Activated CD4-positive, alpha-beta T cell treated with anti-CD3 and anti-CD28 coated beads, Interleukin-2, Interleukin-4, amounts not matched to agents 100 ng/mL and 50 ng/mL, durations not matched to agents 16 hours and 8 hours (primary cell): ENCODE results near the gene TBX20.
A peak's percentile ranks its signal among the peaks of the same experiment; 100 is the strongest.

ENCODE experiments used
- DNase-seq: peaks from one replicate; pipeline ENCODE4 v3.0.0-alpha.2; 2020; ENCODE audit warnings: low spot score

The TBX20 gene

DNA sequence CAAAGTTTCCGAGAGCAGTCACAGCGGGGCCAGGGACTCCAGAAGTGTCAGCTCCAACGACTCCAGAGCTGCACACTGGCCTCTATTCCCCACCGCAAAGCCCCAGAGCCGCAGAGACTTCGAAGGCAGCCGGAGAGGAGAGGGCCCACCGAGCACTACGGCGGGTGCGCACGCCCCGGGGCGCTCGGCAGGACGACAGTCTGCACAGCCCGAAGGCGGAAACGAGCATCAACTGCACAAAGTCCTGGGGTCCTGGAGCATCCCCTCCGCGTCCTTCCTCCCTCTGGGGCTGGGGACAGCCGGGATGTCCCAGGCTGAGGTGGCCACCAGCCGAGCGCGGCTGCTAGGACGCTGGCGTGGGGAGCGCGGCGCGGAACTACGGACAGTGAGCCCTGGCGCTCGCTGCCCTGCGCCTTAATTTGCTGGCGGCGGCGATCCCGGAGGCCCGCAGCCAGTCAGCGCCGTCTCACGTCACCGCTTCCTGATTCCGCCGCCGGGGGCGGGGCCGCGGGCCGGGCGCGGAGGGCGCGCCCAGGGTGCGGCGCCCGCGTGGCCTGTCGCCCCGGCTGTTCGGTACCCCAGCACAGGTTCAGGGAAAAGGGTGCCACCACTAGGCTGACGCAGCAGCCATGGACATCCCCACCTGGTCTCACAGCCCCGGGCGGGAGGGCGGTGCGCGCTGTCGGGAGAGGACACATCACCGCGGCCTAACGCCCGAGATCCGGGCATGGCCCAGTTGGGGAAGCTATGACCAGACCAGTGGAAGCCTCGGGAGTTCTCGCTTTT lies at the start of gene TBX20:
Gene TBX20, minus strand, starts transcription at position 391 of the 786 bp plus-strand sequence. CDS start 480 bp downstream, outside the sequence.
- DNase-seq: peak; percentile 25

DNA sequence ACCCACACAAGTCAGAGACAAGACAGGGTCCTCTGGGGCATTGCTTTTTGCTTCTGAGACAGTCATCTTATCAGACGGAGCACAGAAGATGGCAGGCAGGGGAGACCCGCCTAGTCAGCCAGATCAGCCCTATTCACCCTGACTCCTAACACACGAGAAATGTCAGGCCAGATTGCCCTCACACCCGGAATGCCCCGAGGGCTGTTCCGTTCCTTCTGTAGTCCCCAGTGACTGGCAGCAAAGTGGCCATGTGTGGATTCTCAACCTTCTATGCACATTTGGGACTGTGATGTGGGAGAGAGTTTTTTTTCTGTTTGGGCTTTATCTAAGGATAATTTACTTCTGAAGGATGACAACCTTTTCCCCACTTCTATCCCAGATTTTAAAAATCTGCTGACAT lies 35.5 kb upstream of the TBX20 start:
- DNase-seq: no peak

- no peak for DNase-seq
Observed at GRCh38 chr7:35286986-35287385, 33.1 kb upstream of the TBX20 start.

- no peak for DNase-seq
Observed at GRCh38 chr7:35286422-35286821, 32.5 kb upstream of the TBX20 start.

GRCh38 chr7:35285799-35286198 lies 31.9 kb upstream of the TBX20 start:
- no peak for DNase-seq

DNA sequence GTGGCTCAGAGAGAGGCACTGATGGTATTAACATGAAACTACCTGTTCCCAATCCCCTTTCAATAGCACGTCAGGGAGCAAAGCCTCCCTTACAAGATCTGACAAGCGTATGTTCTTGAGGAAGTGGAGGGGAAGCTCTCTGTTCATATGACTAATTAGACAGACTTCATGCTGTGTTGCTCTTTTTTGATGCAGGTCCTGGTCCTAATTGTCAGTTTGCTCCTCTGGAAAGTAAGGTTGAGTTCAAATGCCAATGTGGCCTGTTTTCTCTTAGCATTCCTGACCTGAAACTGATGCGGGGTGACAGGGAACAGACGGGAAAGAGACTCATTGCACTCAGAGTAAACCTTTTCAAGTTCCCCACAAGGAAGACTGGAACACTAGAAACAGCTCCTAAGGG lies 27.0 kb upstream of the TBX20 start:
- no peak for DNase-seq

- no peak for DNase-seq
Observed at GRCh38 chr7:35277359-35277758, 23.5 kb upstream of the TBX20 start.

DNA sequence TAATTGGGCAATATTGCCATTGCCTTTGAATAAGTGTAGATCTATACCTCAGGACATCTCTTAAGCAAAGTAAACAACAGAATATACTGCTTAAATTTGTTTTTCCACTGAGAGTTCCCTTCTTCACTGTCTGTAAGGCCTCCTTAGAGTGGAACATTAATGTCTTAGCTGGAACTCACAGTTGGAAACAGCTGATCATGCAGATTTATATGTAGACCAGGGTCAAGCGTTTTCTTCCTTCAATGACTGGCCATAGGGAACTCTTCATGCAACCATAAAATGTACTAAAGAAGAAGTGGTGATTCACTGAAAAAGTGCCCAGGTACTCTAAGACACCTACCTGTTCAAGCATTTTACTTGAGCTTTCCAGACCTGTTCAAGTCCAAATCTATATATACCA lies 18.3 kb upstream of the TBX20 start:
- DNase-seq: no peak

DNA sequence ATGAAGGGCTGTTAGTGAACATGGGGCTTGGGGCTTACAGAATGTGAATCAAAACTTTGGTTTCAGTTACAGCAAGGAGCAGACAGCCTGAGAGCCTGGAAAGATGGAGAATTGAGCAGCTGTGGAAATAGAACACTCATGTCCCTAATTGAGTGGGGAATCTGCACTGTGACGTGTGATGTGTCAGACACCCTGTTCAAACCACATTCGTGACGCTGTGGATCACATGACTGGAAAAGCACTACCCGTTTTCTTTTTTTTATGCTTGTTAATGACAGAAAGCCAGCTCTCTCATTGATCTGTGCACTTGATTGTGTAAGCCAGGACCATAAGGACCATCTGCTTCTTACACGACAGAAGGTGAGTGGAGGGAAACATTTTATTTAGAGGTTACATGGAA lies 15.1 kb upstream of the TBX20 start:
- DNase-seq: no peak

DNA sequence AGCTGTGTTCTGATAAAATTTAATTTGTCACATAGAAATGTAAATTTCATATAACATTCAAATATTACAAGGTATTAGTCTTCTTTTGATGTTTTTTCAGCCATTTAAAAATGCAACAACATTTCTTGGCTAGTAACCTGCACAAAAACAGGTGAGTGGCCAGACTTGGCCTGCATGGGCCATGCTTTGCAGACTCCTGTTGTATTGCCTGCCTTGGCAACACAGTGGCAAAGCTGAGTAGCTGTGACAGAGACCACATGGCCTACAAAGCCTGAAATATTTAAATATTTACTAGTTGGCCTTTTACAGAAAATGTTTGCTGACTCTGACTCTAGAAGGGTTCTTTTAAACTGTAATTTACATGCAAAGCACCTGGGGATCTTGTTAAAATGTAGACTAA lies 13.5 kb upstream of the TBX20 start:
- no peak for DNase-seq

GRCh38 chr7:35263396-35263795 lies 9.5 kb upstream of the TBX20 start:
- DNase-seq: no peak

- no peak for DNase-seq
Observed at GRCh38 chr7:35261476-35262285, 7.8 kb upstream of the TBX20 start.

- no peak for DNase-seq
Observed at GRCh38 chr7:35261041-35261440, 7.1 kb upstream of the TBX20 start.

- DNase-seq: no peak
Observed at GRCh38 chr7:35260246-35260645, 6.3 kb upstream of the TBX20 start.

DNA sequence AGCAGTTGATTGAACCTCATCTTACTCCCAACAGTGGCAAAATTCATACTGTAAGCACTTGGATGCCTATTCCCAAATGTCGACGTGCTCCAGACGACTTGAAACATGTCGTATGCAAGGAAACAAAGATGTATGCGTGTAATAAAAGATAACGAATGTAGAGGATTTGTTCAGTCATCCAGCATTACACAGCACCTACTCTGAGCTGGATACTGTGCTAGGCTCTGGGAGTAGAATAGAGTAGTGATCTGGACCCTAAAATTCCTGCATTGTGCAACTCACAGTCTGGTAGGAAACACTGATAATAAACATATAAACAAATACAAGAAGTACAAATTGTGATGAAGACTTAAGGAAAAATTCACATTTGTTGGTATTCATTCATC lies 5.6 kb upstream of the TBX20 start:
- no peak for DNase-seq

DNA sequence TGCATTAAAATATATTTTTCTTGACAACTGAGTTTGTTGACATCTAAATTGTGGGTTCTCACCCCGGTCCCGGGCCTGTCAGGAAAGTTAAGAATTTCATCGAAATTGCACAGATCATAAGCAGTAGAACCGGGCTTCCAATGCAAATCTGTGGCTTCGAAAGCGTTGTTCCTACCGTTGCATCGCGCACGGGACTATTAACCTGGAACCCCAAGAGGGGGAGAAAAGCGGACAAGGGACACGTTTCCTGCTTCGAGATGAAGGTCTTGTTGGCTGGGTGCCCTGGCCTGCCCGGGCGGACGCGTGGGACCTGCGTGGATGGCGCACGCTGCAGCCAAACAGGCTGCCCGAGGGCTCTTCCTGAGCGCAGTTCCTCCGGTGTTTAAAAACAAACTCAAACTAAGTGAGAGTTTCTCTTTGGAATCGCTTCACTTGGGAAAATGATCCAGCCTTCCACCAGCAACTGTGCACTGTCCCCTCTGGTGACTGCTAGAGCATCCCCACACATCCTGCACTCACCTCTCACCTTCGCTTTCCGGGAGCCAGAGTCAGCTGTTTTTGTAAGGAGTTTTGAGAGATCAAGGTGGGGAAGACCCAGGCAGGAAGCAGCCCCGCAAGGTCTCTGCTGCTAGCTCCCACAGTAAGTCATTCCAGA lies 5.1 kb upstream of the TBX20 start:
- DNase-seq: no peak

GRCh38 chr7:35258125-35258867 lies 4.4 kb upstream of the TBX20 start:
- DNase-seq: no peak

- no peak for DNase-seq
Observed at GRCh38 chr7:35257251-35258124, 3.6 kb upstream of the TBX20 start.

DNA sequence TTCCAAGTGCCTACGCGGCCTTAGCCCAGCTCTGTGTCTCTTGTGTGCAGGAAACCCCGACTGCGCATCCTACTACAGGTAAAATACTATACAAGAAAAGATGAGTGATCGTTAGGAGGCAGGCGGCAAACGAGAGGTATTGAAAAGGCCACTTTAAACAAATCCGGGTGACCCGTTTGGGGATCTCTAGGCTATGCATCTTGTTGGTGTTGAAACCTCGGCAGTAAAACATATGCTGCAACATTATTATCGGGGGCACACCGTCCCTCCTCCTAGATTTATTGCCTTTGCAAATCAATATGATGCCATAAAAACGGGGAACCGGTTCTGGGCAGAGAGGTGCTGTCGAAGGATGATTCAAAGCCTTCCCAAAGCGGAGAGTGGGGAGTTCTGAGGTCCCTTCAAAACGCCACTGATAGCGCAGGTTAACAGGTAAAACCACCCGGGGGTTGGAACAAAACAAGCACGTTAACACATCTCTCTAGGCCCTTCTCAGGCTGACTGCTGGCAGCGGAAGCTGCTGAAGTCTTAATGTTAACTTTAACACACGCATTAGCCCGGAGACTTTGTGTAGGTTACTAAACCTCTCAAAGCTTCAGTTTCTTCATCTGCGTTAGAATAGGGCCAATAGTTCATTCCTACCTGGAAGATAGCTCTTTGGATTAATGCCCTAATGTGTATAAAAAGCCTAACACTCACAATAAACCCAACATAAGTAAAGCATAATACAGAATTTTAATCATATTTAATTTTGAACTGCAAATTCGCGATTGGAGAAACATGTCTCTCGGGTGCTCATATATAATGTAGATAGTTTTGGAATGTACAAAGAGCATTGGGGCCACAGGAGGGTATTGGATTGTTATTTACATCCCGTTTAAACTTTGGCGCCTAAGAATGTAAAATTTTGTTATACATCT lies 2.6 kb upstream of the TBX20 start:
- no peak for DNase-seq
